SK-N-SH (cell line): ENCODE measurements around the gene SCAF1. TPM values are rescaled to one million over a fixed set of nuclear protein-coding genes. Genes with fewer than 3 reads are reported as not detected.

Source experiments
- CTCF ChIA-PET: fragments of 300-600, 350-600 bp; formaldehyde crosslinking; extraction: SDS; loops from one replicate; lab custom pipeline; 2021; lab: Yijun Ruan, JAX
- POLR2A ChIA-PET: fragments of 350-600 bp; sonication (Branson Sonifier 250); formaldehyde crosslinking; extraction: SDS; loops from one replicate; lab custom pipeline; 2020; ENCODE audit warnings: antibody characterized with exemption, inconsistent platforms; lab: Yijun Ruan, JAX
- DNase-seq: peaks from one replicate; pipeline ENCODE4 v3.0.0; 2012
- H2AFZ ChIP-seq: fragments of 200-600 bp; sonication (generic); 2 replicates; pipeline ENCODE4 v1.8.1; 2016; ENCODE audit warnings: antibody characterized with exemption, mild to moderate bottlenecking, low read depth
- H3F3A ChIP-seq: fragments of 200-600 bp; sonication (generic); replicated peaks from 2 replicates; pipeline ENCODE3; 2016; ENCODE audit warnings: antibody characterized with exemption, mild to moderate bottlenecking; ENCODE audit not compliant: insufficient read depth
- H3K27ac ChIP-seq, 2 experiments: fragments of 200-500 bp in 1 of 2; fragments of 200-600 bp in 1 of 2; sonication (Bioruptor generic) in 1 of 2; sonication (generic), shearing (Covaris generic) in 1 of 2; 2 replicates each; pipeline versions ENCODE4 v1.5.1 to v1.6.1; 2014 to 2016; ENCODE audit warnings: low read depth in 2 of 2, inconsistent platforms in 1 of 2, low read length in 1 of 2, mild to moderate bottlenecking in 1 of 2, mixed read lengths in 1 of 2
- H3K27me3 ChIP-seq: fragments of 200-600 bp; sonication (generic), shearing (Covaris generic); 2 replicates; pipeline ENCODE4 v1.6.1; 2016; ENCODE audit warnings: mixed run types; ENCODE audit not compliant: insufficient read depth
- H3K36me3 ChIP-seq, 2 experiments: fragments of 200-500 bp in 1 of 2; fragments of 200-600 bp in 1 of 2; sonication (Bioruptor generic) in 1 of 2; sonication (generic) in 1 of 2; replicated peaks in 1 of 2; 2 replicates each; pipeline versions ENCODE3 to v1.5.1; 2014 to 2016; ENCODE audit warnings: low read length in 1 of 2, mild to moderate bottlenecking in 1 of 2; ENCODE audit not compliant: insufficient read depth in 2 of 2, control insufficient read depth in 1 of 2
- H3K4me1 ChIP-seq, 2 experiments: fragments of 200-500 bp in 1 of 2; fragments of 200-600 bp in 1 of 2; sonication (Bioruptor generic) in 1 of 2; sonication (generic), shearing (Covaris generic) in 1 of 2; 2 replicates each; pipeline versions ENCODE4 v1.5.1 to v1.6.1; 2014 to 2016; ENCODE audit warnings: low read depth in 1 of 2, low read length in 1 of 2, mixed run types in 1 of 2; ENCODE audit not compliant: insufficient read depth in 2 of 2, control insufficient read depth in 1 of 2
- H3K4me2 ChIP-seq: fragments of 200-600 bp; sonication (generic), shearing (Covaris generic); 2 replicates; pipeline ENCODE4 v1.6.1; 2017; ENCODE audit warnings: mixed run types
- H3K4me3 ChIP-seq, 2 experiments: fragments of 200-500 bp in 1 of 2; fragments of 200-600 bp in 1 of 2; sonication (Bioruptor generic) in 1 of 2; sonication (generic), shearing (Covaris generic) in 1 of 2; 2 replicates each; pipeline versions ENCODE4 v1.5.1 to v1.8.1; 2014 to 2016; ENCODE audit warnings: low read depth in 2 of 2, inconsistent platforms in 1 of 2, low read length in 1 of 2, mild to moderate bottlenecking in 1 of 2, mixed read lengths in 1 of 2, moderate library complexity in 1 of 2
- H3K79me2 ChIP-seq: fragments of 200-600 bp; sonication (generic); 2 replicates; pipeline ENCODE4 v1.8.1; 2017; ENCODE audit warnings: mild to moderate bottlenecking; ENCODE audit not compliant: insufficient read depth
- H3K9ac ChIP-seq: fragments of 200-600 bp; sonication (generic); 2 replicates; pipeline ENCODE4 v1.6.1; 2017; ENCODE audit warnings: mixed run types
- H3K9me2 ChIP-seq: fragments of 200-600 bp; sonication (generic); 2 replicates; pipeline ENCODE4 v1.6.1; 2017; ENCODE audit warnings: mixed run types
- H3K9me3 ChIP-seq: fragments of 200-600 bp; sonication (generic); 2 replicates; pipeline ENCODE4 v1.6.1; 2017; ENCODE audit warnings: mixed run types, mild to moderate bottlenecking, moderate library complexity
- H4K20me1 ChIP-seq: fragments of 200-600 bp; sonication (generic); 2 replicates; pipeline ENCODE4 v1.6.1; 2017; ENCODE audit warnings: mild to moderate bottlenecking, mixed run types; ENCODE audit not compliant: insufficient read depth
- CHD2 ChIP-seq: fragments of 150-350 bp; IDR thresholded peaks from 2 replicates; pipeline ENCODE4 v1.6.1; 2018; ENCODE audit warnings: low read length; ENCODE audit not compliant: partially characterized antibody
- EZH2phosphoT487 ChIP-seq: fragments of 200-600 bp; sonication (generic); IDR thresholded peaks from 2 replicates; pipeline ENCODE4 v1.6.1; 2017; ENCODE audit warnings: low read depth, mixed run types, mild to moderate bottlenecking, antibody characterized with exemption, moderate library complexity, borderline replicate concordance
- GABPA ChIP-seq: IDR thresholded peaks from 2 replicates; pipeline ENCODE4 v1.4.0; 2012; ENCODE audit warnings: low read depth, mild to moderate bottlenecking
- JUND ChIP-seq: IDR thresholded peaks from 2 replicates; pipeline ENCODE4 v1.4.0; 2012
- MEF2A ChIP-seq: IDR thresholded peaks from 2 replicates; pipeline ENCODE4 v1.4.0; 2012; ENCODE audit warnings: low read depth, borderline replicate concordance
- MXI1 ChIP-seq: IDR thresholded peaks from 2 replicates; pipeline ENCODE4 v1.6.1; 2012; ENCODE audit warnings: mild to moderate bottlenecking, low read depth, low read length, improper control_type of control experiment
- NRF1 ChIP-seq: IDR thresholded peaks from 2 replicates; pipeline ENCODE4 v1.6.1; 2012; ENCODE audit warnings: low read depth, mild to moderate bottlenecking, low read length
- PBX3 ChIP-seq: IDR thresholded peaks from 2 replicates; pipeline ENCODE4; 2012
- RAD21 ChIP-seq: IDR thresholded peaks from 2 replicates; pipeline ENCODE4 v1.6.1; 2012; ENCODE audit warnings: mild to moderate bottlenecking, low read length
- RCOR1 ChIP-seq: fragments of 150-350 bp; IDR thresholded peaks from 2 replicates; pipeline ENCODE4 v1.6.1; 2017; ENCODE audit warnings: antibody characterized with exemption, low read length
- YY1 ChIP-seq: IDR thresholded peaks from 2 replicates; pipeline ENCODE4 v1.4.0; 2012; ENCODE audit warnings: low read depth, mild to moderate bottlenecking
- WGBS: methylation state at CpG from one replicate; pipeline ENCODE4 v1.1.6; 2017; ENCODE audit warnings: low lambda C conversion rate; 5-methylcytosine and 5-hydroxymethylcytosine counted together
- polyA plus RNA-seq, 3 experiments: library from polyadenylated mRNA; depleted of rRNA; stranded (reverse); fragments of >200 nt; gene quantifications; 2 replicates each; pipeline ENCODE4 v1.2.3, GENCODE V29; 2012
- TF ChIP-seq, protein P1 (sequence below): IDR thresholded peaks from 2 replicates; pipeline ENCODE4 v1.4.0; 2012; ENCODE audit warnings: low read depth, borderline replicate concordance
- TF ChIP-seq, protein P2 (sequence below): IDR thresholded peaks from 2 replicates; pipeline ENCODE4 v1.4.0; 2012; ENCODE audit warnings: low read depth, borderline replicate concordance
- TF ChIP-seq, protein P3 (sequence below): fragments of 150-350 bp; IDR thresholded peaks from 2 replicates; pipeline ENCODE4 v1.6.1; 2016; ENCODE audit warnings: mild to moderate bottlenecking, low read depth, low read length
- TF ChIP-seq, protein P4 (sequence below): IDR thresholded peaks from 2 replicates; pipeline ENCODE4 v1.6.1; 2012; ENCODE audit warnings: mild to moderate bottlenecking, low read depth, low read length, moderate library complexity
- TF ChIP-seq, protein P5 (sequence below): IDR thresholded peaks from 2 replicates; pipeline ENCODE4 v1.4.0; 2012; ENCODE audit warnings: low read depth

The SCAF1 gene
- polyA plus RNA-seq, 1 of the 3 experiments (the other 2 are of a cell fraction) = 9.5 TPM

GRCh38 chr19:49665036-49665350, 23.0 kb downstream of the SCAF1 start:
- Histone ChIP-seq H3K4me2 (peak overlapping the region; percentile 97), H4K20me1 (no peaks in the 10 kb centered on the region), H3K9me2 (no peaks in the 10 kb centered on the region), H3K9ac (peak overlapping the region; percentile 90), H2AFZ (peak overlapping the region; percentile 93; the same call in 1 of the 2 replicates), H3K27ac (peak overlapping the region; percentile 76 to 96), H3K4me1 (peaks cover 9 to 15% of the 10 kb centered on the region in 2 experiments; a peak in 3 of 4 replicates), H3K36me3 (peaks cover 8 to 25% of the 10 kb centered on the region in 2 experiments), H3K27me3 (no peaks in the 10 kb centered on the region), H3F3A (peaks cover 25% of the 10 kb centered on the region), H3K79me2 (peaks cover 30% of the 10 kb centered on the region), H3K4me3 (peak overlapping the region; percentile 73 to 97), H3K9me3 (no peaks in the 10 kb centered on the region)
- ChIA-PET POLR2A (interaction anchor here (0.5 to 2.2 kb wide), 7 partner anchors 9 to 72 kb away, joined by 3 to 15 read pairs (median 5); partner anchors contain the start of genes PRMT1 and RRAS), CTCF (interaction anchor here (0.8 to 9.4 kb wide), 5 partner anchors 11 to 23 kb away, joined by 3 to 78 read pairs (median 4); partner anchors contain the start of genes PRMT1 and SCAF1)
- TF ChIP-seq, protein P1, sequence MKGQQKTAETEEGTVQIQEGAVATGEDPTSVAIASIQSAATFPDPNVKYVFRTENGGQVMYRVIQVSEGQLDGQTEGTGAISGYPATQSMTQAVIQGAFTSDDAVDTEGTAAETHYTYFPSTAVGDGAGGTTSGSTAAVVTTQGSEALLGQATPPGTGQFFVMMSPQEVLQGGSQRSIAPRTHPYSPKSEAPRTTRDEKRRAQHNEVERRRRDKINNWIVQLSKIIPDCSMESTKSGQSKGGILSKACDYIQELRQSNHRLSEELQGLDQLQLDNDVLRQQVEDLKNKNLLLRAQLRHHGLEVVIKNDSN = no peak
- TF ChIP-seq NRF1 = no peak
- TF ChIP-seq JUND = no peak
- TF ChIP-seq, protein P2, sequence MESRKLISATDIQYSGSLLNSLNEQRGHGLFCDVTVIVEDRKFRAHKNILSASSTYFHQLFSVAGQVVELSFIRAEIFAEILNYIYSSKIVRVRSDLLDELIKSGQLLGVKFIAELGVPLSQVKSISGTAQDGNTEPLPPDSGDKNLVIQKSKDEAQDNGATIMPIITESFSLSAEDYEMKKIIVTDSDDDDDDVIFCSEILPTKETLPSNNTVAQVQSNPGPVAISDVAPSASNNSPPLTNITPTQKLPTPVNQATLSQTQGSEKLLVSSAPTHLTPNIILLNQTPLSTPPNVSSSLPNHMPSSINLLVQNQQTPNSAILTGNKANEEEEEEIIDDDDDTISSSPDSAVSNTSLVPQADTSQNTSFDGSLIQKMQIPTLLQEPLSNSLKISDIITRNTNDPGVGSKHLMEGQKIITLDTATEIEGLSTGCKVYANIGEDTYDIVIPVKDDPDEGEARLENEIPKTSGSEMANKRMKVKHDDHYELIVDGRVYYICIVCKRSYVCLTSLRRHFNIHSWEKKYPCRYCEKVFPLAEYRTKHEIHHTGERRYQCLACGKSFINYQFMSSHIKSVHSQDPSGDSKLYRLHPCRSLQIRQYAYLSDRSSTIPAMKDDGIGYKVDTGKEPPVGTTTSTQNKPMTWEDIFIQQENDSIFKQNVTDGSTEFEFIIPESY = no peak
- TF ChIP-seq, protein P3, sequence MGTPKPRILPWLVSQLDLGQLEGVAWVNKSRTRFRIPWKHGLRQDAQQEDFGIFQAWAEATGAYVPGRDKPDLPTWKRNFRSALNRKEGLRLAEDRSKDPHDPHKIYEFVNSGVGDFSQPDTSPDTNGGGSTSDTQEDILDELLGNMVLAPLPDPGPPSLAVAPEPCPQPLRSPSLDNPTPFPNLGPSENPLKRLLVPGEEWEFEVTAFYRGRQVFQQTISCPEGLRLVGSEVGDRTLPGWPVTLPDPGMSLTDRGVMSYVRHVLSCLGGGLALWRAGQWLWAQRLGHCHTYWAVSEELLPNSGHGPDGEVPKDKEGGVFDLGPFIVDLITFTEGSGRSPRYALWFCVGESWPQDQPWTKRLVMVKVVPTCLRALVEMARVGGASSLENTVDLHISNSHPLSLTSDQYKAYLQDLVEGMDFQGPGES = no peak
- TF ChIP-seq PBX3 = no peak
- no peak for TF ChIP-seq EZH2phosphoT487
- TF ChIP-seq, protein P4, sequence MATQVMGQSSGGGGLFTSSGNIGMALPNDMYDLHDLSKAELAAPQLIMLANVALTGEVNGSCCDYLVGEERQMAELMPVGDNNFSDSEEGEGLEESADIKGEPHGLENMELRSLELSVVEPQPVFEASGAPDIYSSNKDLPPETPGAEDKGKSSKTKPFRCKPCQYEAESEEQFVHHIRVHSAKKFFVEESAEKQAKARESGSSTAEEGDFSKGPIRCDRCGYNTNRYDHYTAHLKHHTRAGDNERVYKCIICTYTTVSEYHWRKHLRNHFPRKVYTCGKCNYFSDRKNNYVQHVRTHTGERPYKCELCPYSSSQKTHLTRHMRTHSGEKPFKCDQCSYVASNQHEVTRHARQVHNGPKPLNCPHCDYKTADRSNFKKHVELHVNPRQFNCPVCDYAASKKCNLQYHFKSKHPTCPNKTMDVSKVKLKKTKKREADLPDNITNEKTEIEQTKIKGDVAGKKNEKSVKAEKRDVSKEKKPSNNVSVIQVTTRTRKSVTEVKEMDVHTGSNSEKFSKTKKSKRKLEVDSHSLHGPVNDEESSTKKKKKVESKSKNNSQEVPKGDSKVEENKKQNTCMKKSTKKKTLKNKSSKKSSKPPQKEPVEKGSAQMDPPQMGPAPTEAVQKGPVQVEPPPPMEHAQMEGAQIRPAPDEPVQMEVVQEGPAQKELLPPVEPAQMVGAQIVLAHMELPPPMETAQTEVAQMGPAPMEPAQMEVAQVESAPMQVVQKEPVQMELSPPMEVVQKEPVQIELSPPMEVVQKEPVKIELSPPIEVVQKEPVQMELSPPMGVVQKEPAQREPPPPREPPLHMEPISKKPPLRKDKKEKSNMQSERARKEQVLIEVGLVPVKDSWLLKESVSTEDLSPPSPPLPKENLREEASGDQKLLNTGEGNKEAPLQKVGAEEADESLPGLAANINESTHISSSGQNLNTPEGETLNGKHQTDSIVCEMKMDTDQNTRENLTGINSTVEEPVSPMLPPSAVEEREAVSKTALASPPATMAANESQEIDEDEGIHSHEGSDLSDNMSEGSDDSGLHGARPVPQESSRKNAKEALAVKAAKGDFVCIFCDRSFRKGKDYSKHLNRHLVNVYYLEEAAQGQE = no peak
- no peak for TF ChIP-seq YY1
- no peak for TF ChIP-seq MXI1
- TF ChIP-seq GABPA = no peak
- no peak for TF ChIP-seq RCOR1
- TF ChIP-seq RAD21 = no peak
- no peak for TF ChIP-seq MEF2A
- TF ChIP-seq, protein P5, sequence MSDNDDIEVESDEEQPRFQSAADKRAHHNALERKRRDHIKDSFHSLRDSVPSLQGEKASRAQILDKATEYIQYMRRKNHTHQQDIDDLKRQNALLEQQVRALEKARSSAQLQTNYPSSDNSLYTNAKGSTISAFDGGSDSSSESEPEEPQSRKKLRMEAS = no peak
- no peak for TF ChIP-seq CHD2
- 2% methylated on average over 7 of the region's 7 CpGs for WGBS
- no peak for DNase-seq
